Measurements from ENCODE around the gene MYOM3.

GRCh38 chr1:24052220-24052619 lies 59.7 kb downstream of the MYOM3 start:
- no peak for TF ChIP-seq ZNF274 (IDR thresholded peaks at IDR 0.05; ENCODE audit: low read depth, low read length)
- TF ChIP-seq YY1 (IDR thresholded peaks at IDR 0.05; ENCODE audit: insufficient read depth, insufficient read length): no peak
